Measurements from ENCODE around the gene THAP11. TPM values are rescaled to one million over a fixed set of nuclear protein-coding genes. Genes with fewer than 3 reads are reported as not detected.
A peak's percentile ranks its signal among the peaks of the same experiment; 100 is the strongest.

The THAP11 gene
- total and polyA plus RNA-seq, 12 donors = 6.0 to 41.3 (median 25.5) TPM

- 80 to 92% methylated on average over 3 of the region's 3 CpGs for WGBS, 2 donors
- intact Hi-C loops (cut with DNase I) = loop anchor here in 1 of 10 donors (5.0 kb wide), 1 partner anchor 39 kb away; no protein-coding TSS in a partner anchor
- TF ChIP-seq CTCF (IDR thresholded peaks at IDR 0.05) = no peak
- Histone ChIP-seq H3K4me1 (peaks cover 7 to 30% (median 17%) of the 10 kb centered on the region in 9 donors), H3K27me3 (no peaks in the 10 kb centered on the region), H3K4me3 (no peak overlapping the region), H3K27ac (no peak overlapping the region), H3K36me3 (peaks cover 0 to 36% (median 8%) of the 10 kb centered on the region in 9 donors), H3K9me3 (no peaks in the 10 kb centered on the region)
- no peak for ATAC-seq
- DNase-seq = no peak
These were observed 46.2 kb downstream of the THAP11 start for GRCh38 chr16:67888331-67888730.

GRCh38 chr16:67892375-67892774 is 50.3 kb downstream of the THAP11 start:
- intact Hi-C loops (cut with DNase I) = loop anchor here in 1 of 10 donors (5.0 kb wide), 1 partner anchor 50 kb away; the partner anchor contains the start of gene THAP11

GRCh38 chr16:67892899-67893742 is 51.0 kb downstream of the THAP11 start, which contains the start of gene PSKH1:
TSS of gene PSKH1 (plus strand) at chr16:67893254. CDS start at chr16:67908750, 15,496 bp downstream.
- Histone ChIP-seq H3K4me3 (peak within 1 kb of the TSS; percentile 72 to 100 (median 96)), H3K4me1 (peaks cover 13 to 55% (median 52%) of the 10 kb centered on the region in 9 donors), H3K27ac (peak within 1 kb of the TSS; percentile 87 to 99 (median 97)), H3K36me3 (no peaks in the 10 kb centered on the region), H3K27me3 (no peaks in the 10 kb centered on the region), H3K9me3 (no peaks in the 10 kb centered on the region)
- 0% methylated on average over 86 to 90 of the region's 90 CpGs for WGBS, 2 donors
- no peak for TF ChIP-seq CTCF (IDR thresholded peaks at IDR 0.05)
- DNase-seq (peak; percentile 97 to 98), ATAC-seq (peak; percentile 96 to 99 (median 99))
- intact Hi-C loops (cut with DNase I) = loop anchor here in 1 of 10 donors (5.0 kb wide), 1 partner anchor 51 kb away; the partner anchor contains the start of gene THAP11

More at GRCh38 chr16:67892375-67892774, 50.3 kb downstream of the THAP11 start:
- H3K36me3 ChIP-seq = no peaks in the 10 kb centered on the region
- DNase-seq = no peak
- no peaks in the 10 kb centered on the region for H3K27me3 ChIP-seq
- WGBS, 2 donors = 72% methylated on average over 5 of the region's 5 CpGs
- no peak for TF ChIP-seq CTCF (IDR thresholded peaks at IDR 0.05)
- H3K4me3 ChIP-seq = peak overlapping the region in 9 of 10 donors; percentile 84 to 100 (median 97)
- H3K4me1 ChIP-seq = peaks cover 11 to 48% (median 45%) of the 10 kb centered on the region in 9 donors
- no peaks in the 10 kb centered on the region for H3K9me3 ChIP-seq
- H3K27ac ChIP-seq = peak overlapping the region in 8 of 10 donors; percentile 90 to 99 (median 98)
- no peak for ATAC-seq

Other genes with a start within 250 kb of the THAP11 start
- 1 to 10 TPM in 3 of 10 donors, under 1 TPM in 6, not detected in 1; 0.27 to 2.7 (median 0.60) TPM for gene CARMIL2, start 197.2 kb upstream of the THAP11 start, total RNA-seq
- 1 to 10 TPM in 1 of 2 donors, under 1 TPM in 1; 0.16 to 1.2 TPM for gene CARMIL2, start 197.2 kb upstream of the THAP11 start, polyA plus RNA-seq
- gene ACD, start 182.1 kb upstream of the THAP11 start, total RNA-seq = 10 to 100 TPM in 1 of 10 donors, 1 to 10 TPM in 9; 6.9 to 11.3 (median 8.6) TPM
- 10 to 100 TPM in 1 of 2 donors, 1 to 10 TPM in 1; 7.7 to 15.0 TPM for gene ACD, start 182.1 kb upstream of the THAP11 start, polyA plus RNA-seq
- gene PARD6A, start 181.4 kb upstream of the THAP11 start, total RNA-seq = 1 to 10 TPM; 1.7 to 5.9 (median 2.2) TPM
- 1 to 10 TPM; 2.7 to 5.8 TPM for gene PARD6A, start 181.4 kb upstream of the THAP11 start, polyA plus RNA-seq
- 10 to 100 TPM in 1 of 10 donors, 1 to 10 TPM in 9; 3.6 to 12.7 (median 8.4) TPM for gene ENKD1, start 175.6 kb upstream of the THAP11 start, total RNA-seq
- gene ENKD1, start 175.6 kb upstream of the THAP11 start, polyA plus RNA-seq = 10 to 100 TPM; 24.5 to 30.9 TPM
- 1 to 10 TPM; 2.8 to 5.6 (median 4.3) TPM for gene C16orf86, start 175.5 kb upstream of the THAP11 start, total RNA-seq
- 1 to 10 TPM; 2.6 to 3.7 TPM for gene C16orf86, start 175.5 kb upstream of the THAP11 start, polyA plus RNA-seq
- 10 to 100 TPM in 2 of 10 donors, 1 to 10 TPM in 8; 6.0 to 10.7 (median 8.2) TPM for gene GFOD2, start 123.0 kb upstream of the THAP11 start, total RNA-seq
- 10 to 100 TPM in 1 of 2 donors, 1 to 10 TPM in 1; 8.2 to 10.9 TPM for gene GFOD2, start 123.0 kb upstream of the THAP11 start, polyA plus RNA-seq
- gene RANBP10, start 35.8 kb upstream of the THAP11 start, total RNA-seq = 10 to 100 TPM; 11.1 to 21.6 (median 15.6) TPM
- gene RANBP10, start 35.8 kb upstream of the THAP11 start, polyA plus RNA-seq = 1 to 10 TPM; 6.4 to 8.9 TPM
- gene TSNAXIP1, start 35.4 kb upstream of the THAP11 start, total RNA-seq = 1 to 10 TPM in 1 of 10 donors, under 1 TPM in 9; 0.15 to 1.1 (median 0.48) TPM
- gene TSNAXIP1, start 35.4 kb upstream of the THAP11 start, polyA plus RNA-seq = 1 to 10 TPM in 1 of 2 donors, under 1 TPM in 1; 0.74 to 1.2 TPM
- 100 to 1,000 TPM in 1 of 10 donors, 10 to 100 TPM in 9; 73.9 to 105 (median 80.5) TPM for gene NUTF2, start 4.6 kb downstream of the THAP11 start, total RNA-seq
- gene NUTF2, start 4.6 kb downstream of the THAP11 start, polyA plus RNA-seq = 100 to 1,000 TPM; 186 to 214 TPM
- 10 to 100 TPM; 16.1 to 27.1 (median 19.1) TPM for gene CENPT, start 5.4 kb downstream of the THAP11 start, total RNA-seq
- gene CENPT, start 5.4 kb downstream of the THAP11 start, polyA plus RNA-seq = 10 to 100 TPM; 31.1 to 63.3 TPM
- gene EDC4, start 30.7 kb downstream of the THAP11 start, total RNA-seq = 10 to 100 TPM; 25.8 to 41.6 (median 31.3) TPM
- gene EDC4, start 30.7 kb downstream of the THAP11 start, polyA plus RNA-seq = 10 to 100 TPM; 30.2 to 46.8 TPM
- gene NRN1L, start 42.6 kb downstream of the THAP11 start, total RNA-seq = 1 to 10 TPM in 6 of 10 donors, not detected in 4; 1.1 to 2.7 (median 1.5) TPM
- 1 to 10 TPM; 1.8 to 4.0 TPM for gene NRN1L, start 42.6 kb downstream of the THAP11 start, polyA plus RNA-seq
- 10 to 100 TPM; 16.0 to 24.5 (median 20.5) TPM for gene PSKH1, start 50.9 kb downstream of the THAP11 start, total RNA-seq
- 10 to 100 TPM; 15.7 to 22.9 TPM for gene PSKH1, start 50.9 kb downstream of the THAP11 start, polyA plus RNA-seq
- 1 to 10 TPM in 2 of 10 donors, under 1 TPM in 8; 0.39 to 1.6 (median 0.84) TPM for gene CTRL, start 89.5 kb downstream of the THAP11 start, total RNA-seq
- gene CTRL, start 89.5 kb downstream of the THAP11 start, polyA plus RNA-seq = 1 to 10 TPM in 1 of 2 donors, under 1 TPM in 1; 0.74 to 2.0 TPM
- gene PSMB10, start 94.5 kb downstream of the THAP11 start, total RNA-seq = 100 to 1,000 TPM in 1 of 10 donors, 10 to 100 TPM in 9; 48.9 to 164 (median 62.8) TPM
- 100 to 1,000 TPM in 1 of 2 donors, 10 to 100 TPM in 1; 87.4 to 170 TPM for gene PSMB10, start 94.5 kb downstream of the THAP11 start, polyA plus RNA-seq
- gene LCAT, start 101.8 kb downstream of the THAP11 start, total RNA-seq = 10 to 100 TPM; 14.4 to 24.6 (median 20.6) TPM
- gene LCAT, start 101.8 kb downstream of the THAP11 start, polyA plus RNA-seq = 10 to 100 TPM; 18.1 to 96.5 TPM
- gene SLC12A4, start 126.3 kb downstream of the THAP11 start, total RNA-seq = 100 to 1,000 TPM in 1 of 10 donors, 10 to 100 TPM in 9; 70.9 to 107 (median 86.6) TPM
- gene SLC12A4, start 126.3 kb downstream of the THAP11 start, polyA plus RNA-seq = 100 to 1,000 TPM in 1 of 2 donors, 10 to 100 TPM in 1; 70.1 to 116 TPM
- gene DPEP3, start 138.2 kb downstream of the THAP11 start, total RNA-seq = under 1 TPM in 1 of 10 donors, not detected in 9; 0.34 TPM
- gene DPEP3, start 138.2 kb downstream of the THAP11 start, polyA plus RNA-seq = under 1 TPM in 1 of 2 donors, not detected in 1; 0.01 TPM
- gene DPEP2, start 157.2 kb downstream of the THAP11 start, total RNA-seq = 1 to 10 TPM in 9 of 10 donors, not detected in 1; 1.2 to 6.2 (median 1.7) TPM
- 1 to 10 TPM; 1.0 to 1.5 TPM for gene DPEP2, start 157.2 kb downstream of the THAP11 start, polyA plus RNA-seq
- gene DPEP2NB, start 173.6 kb downstream of the THAP11 start, total RNA-seq = not detected
- not detected for gene DPEP2NB, start 173.6 kb downstream of the THAP11 start, polyA plus RNA-seq
- gene DDX28, start 180.9 kb downstream of the THAP11 start, total RNA-seq = 10 to 100 TPM in 4 of 10 donors, 1 to 10 TPM in 6; 8.4 to 13.1 (median 9.7) TPM
- 1 to 10 TPM; 5.3 to 9.6 TPM for gene DDX28, start 180.9 kb downstream of the THAP11 start, polyA plus RNA-seq
- 10 to 100 TPM in 2 of 10 donors, 1 to 10 TPM in 8; 4.8 to 13.1 (median 7.2) TPM for gene DUS2, start 181.0 kb downstream of the THAP11 start, total RNA-seq
- gene DUS2, start 181.0 kb downstream of the THAP11 start, polyA plus RNA-seq = 1 to 10 TPM; 4.2 to 9.6 TPM
- gene NFATC3, start 243.1 kb downstream of the THAP11 start, total RNA-seq = 10 to 100 TPM; 19.8 to 32.9 (median 25.1) TPM
- gene NFATC3, start 243.1 kb downstream of the THAP11 start, polyA plus RNA-seq = 1 to 10 TPM; 6.3 to 9.2 TPM

Measured in heart right ventricle (tissue), 16 donors.